Left hindlimb (tissue), 1 donor: Measurements from ENCODE around the gene INHBA.

ENCODE experiments used
- DNase-seq: peaks from one replicate; pipeline ENCODE4 v3.0.0-alpha.2; 2018

Gene INHBA

DNA sequence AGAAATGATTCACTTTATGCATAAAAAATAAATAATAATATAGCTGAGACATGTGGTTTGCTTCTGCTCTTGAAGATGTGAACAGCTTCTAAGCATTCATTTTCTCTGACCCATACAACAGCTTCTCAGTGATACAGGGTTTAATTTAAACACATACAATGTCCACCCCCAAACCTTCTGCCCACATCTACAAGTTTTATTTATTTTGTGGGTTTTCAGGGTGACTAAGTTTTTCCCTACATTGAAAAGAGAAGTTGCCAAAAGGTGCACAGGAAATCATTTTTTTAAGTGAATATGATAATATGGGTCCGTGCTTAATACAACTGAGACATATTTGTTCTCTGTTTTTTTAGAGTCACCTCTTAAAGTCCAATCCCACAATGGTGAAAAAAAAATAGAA lies 17.2 kb downstream of the INHBA start:
- DNase-seq = no peak

DNA sequence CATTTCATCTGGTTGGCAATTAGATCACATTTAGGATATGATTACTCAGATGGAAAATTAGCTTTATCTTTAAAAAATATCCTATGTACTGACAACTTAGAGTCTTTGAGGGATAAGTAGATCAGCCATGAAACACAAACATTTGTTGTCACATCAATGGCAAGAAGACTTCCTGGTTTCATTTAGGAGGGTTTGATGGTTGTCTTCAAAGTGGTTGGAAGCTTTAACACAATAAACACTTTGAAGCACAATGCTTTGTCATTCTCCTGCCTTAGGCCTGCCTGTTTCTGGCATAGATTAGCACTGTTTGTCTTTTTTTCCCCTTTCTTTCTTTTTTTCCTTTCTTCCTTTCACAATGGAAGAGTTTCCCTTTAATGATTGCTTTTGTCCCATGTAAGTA lies 20.5 kb downstream of the INHBA start:
- DNase-seq = no peak

DNA sequence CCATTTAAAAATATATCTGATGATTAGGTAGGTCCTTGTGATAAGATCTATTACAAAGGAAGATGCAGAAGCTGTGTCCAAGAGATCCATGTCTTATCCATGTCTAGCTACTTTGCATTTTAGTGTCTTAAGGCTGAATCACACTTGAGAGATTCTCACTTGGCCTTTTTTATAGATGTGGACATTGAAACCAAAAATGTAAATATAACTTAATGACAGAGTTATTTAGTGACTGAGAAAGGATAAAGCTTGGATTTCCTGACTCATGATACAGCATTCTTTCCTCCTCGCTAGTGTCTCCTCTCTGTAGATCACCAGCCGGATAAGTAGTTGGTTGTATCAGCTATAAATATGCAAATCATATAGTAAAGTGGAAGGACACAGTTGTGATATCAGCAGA lies 23.3 kb downstream of the INHBA start:
- DNase-seq = no peak

DNA sequence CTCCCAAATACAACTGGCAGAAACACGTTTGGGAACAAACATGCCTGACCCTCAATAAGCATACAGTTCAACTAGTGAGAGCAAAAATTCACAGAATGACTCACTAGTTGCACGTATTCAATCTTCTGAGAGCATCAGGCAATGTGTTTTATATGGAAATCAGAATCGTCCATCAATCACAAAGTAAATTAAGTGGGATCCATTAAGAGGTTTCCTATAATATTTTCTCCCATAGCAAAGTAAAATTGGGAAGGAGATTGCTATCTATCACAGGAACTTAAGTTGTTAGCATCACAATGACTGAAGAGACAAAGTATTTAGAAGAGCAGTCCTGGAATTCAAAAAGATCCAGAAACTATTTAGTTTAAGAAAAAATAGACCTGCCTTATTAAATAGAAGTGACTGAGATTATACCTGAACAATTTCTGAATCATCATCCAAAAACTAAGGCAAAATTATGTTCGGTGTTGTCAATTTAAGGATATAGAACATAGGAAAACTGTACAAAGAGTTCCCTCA lies 28.3 kb downstream of the INHBA start:
- DNase-seq = no peak

DNA sequence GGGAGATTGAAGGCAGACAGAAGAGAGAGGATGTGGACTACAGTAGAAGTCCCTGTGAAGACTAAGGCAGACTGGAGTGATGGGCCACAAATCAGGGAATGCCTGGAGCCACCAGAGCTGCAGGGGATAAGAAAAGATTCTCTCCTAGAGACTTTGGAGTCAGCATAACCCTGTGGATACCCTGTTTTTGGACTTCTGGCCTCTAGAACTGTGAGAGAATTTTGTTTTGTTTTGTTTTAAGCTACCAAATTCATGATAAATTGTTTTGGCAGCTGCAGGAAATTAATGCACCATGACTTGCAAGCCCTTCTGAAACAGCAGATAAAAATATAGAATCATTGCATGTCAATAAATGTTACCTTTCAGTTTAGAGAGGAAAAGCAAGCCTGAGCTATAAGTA lies 41.3 kb downstream of the INHBA start:
- no peak for DNase-seq

DNA sequence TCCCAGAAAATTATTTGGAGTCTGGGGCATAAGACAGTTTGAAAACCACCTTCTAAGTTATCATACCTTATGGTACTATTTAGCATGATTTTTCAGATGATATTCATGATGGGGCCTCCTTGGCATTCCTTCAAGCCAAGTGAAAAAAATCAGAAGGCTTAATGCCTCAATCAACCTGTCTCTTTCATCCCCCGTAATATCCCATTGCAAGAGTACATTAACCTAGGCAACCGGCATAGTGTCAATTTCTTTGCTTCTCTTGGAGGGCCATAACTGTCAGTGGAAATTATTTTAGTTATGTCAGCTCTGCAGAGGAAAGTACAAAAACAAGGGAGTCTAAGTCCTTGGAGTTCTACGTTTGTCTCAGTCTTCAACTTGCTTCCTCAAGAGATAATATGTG lies 43.4 kb downstream of the INHBA start:
- no peak for DNase-seq

DNA sequence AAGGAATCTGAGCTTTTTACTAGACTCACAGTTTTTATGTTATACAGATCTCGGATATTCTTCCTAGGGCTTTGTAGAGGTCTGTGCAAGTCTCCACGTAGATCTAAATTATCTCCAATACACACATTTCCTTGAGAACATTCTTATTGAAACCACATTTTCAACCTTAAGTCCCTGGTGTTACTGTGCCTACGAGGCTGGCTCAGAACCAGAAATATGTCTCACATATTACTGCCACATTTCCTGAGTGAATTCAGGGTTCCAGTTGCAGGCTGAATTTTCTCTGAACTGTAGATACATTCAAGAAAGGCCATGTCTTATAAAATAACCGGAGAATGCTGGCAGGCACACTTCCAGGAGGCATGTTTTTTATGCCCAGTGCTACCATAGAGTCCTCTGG lies 46.5 kb downstream of the INHBA start:
- peak; percentile 36 for DNase-seq

DNA sequence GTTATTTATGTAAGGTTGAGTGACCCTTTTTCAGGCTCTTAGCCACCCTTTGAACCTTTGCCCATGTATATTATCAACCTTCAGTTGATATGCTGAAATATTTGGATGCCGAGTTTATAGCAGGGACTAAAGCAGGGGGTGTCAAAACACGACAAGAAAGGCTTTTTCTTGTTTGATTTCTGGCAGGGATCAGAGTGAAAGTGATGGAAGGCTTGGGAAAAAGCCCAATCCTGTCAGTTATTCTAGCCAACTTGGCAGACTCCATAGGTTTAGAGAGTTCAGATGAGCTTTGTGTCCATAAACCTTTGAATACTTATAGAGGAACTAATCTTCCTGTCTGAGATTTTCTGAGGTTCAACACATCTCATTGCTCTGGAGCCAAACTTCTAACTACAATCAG lies 47.5 kb downstream of the INHBA start:
- DNase-seq = peak; percentile 52

DNA sequence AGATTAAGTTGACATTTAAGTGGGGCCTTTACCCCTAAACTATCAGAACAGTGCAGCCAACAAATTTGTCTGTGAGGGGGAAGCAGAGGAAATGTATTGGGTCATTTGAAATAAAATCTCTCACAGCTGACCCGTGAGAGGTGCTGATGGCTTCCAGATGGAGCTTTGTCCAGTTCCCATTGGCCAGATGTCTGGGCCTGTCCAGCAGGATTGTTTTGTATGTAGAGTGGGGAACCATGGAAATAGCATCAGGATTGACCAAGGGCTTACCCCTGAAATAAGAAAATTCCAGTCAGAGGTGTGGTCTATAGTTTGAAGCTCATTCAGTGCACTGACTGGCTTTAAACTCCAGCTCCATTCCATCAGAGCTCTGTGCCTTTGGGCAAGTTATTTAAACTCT lies 50.6 kb downstream of the INHBA start:
- DNase-seq = peak; percentile 70

DNA sequence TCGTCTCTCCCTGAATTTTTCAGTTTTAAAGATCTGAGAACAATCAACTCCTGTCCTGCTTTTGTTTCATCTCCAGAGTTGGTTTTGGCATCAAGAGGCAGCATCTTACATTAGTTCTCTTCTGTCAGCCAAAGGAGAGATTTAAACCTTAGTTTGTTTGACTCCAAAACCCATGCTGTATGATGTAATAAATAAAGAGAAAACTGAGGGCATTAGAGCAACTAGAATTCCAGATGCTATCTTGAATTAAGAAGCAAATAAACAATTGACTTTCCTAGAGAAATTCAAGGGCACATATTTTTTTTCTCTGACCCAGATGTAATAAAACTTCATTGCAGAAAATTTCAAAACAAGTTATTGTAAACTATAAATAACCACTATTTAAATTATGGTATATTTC lies 54.4 kb downstream of the INHBA start:
- DNase-seq = no peak

DNA sequence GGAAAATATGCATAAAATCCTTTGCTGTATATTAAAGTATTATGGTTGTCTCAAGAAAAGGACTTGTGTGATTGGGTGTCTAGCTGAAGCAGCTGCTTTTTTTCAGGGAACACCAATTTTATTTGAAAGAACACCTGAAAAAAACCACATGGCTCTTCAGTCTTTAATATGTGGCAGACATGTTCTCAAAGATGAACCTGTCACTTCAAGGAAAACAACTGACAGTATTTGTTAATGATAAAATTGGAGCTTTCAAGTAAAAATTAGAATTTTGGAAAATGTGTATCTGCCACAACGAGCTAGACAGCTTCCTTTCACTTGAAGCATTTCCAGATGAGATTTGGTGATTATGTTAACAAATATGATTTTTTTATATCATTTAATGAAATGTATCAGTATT lies 59.3 kb downstream of the INHBA start:
- DNase-seq = no peak

DNA sequence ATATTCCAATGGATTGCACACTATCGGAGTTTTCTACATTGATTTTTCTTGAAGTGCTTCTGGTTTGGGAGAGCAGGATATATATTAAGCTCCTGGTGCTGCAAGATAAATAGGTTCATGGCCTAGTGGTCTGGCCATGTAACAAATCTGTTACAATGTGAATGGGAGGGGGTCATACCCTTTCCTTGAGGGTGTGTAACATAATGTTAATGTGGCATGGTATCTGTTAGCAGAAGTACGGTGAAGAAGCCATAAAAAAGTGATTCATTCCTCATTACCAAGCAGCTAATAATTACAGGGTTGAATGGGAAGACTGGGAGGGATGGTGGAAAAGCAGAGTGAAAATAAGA lies 61.2 kb downstream of the INHBA start:
- DNase-seq = no peak

DNA sequence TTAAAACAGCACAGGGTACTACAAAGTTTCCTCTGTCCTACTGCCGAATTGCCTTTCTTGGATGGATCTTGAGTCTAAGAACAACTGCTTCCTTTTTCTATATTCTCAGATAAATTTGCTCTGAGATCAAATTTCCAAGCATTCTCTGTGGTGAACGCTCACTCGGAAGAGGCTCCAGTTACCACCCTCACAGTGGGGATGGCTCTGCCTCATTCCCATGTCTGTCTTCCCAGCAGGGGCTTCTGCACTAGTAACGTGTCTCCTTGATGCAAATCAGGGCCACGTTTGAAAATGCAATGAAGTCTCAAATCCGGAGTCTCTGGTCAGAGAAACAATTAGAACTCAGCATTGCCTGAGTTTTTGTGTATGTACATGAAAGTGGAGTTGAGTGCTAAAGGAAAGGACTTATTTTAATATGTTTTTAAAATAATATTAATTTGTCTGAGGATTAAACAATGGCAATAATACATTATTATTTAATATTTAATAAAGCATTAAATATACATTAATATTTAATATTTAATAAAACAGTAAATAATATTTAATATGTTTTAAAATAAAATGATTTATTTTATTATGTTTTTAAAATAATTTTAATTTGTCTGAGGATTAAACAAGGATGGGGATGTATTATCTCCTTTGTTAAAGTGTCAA lies 61.8 kb downstream of the INHBA start:
- no peak for DNase-seq

DNA sequence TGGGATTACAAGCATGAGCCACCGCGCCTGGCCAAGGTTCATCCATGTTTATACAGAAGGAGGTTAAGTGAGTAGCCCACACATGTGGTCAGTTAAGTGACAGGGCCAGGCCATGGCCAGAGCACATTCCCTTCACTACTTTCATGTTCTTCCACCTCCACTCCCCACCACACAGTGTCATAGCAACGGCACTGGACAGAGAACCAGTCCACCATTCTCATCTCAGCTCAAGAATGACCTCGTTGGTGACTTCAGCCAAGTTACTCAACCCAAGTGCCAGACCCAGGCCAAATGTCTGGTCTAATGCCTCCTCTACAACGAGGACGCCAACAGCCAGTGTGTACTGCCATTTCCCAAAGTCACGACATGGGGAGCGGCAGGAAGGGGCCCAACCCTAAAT lies 62.4 kb downstream of the INHBA start:
- DNase-seq = no peak

DNA sequence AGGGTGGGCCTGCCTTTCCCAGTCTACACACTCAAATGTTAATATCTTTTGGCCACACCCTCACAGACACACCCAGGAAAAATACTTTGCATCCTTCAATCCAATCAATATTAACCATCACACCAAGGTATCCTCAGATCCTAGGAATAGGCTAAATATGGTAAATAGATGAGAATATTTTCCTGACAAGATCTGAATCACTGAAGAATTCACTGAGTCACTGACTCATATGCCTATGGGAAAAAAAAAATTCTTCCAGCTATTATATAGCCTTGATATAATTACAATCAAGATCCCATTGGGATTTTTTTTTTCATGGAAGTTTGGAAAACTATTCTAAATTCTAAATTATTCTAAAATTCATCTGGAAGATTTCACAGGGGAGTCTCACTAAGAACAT lies 65.8 kb downstream of the INHBA start:
- DNase-seq = no peak
